HepG2 (cell line): ENCODE measurements around the gene ITGB1. TPM values are rescaled to one million over a fixed set of nuclear protein-coding genes. Genes with fewer than 3 reads are reported as not detected.
A peak's percentile ranks its signal among the peaks of the same experiment; 100 is the strongest.

Experiments
- ATAC-seq: fragments of 200-7000 bp; cut with Tn5 transposase; 3 replicates; pipeline ENCODE4 v1.9.1; 2020; ENCODE audit warnings: mild to moderate bottlenecking, moderate library complexity
- BruUV-seq: library from RNA; stranded (reverse); fragments of 400-500 nt; replicated peaks from 2 replicates; lab custom pipeline; 2021; lab: Mats Ljungman, UMichigan
- CTCF ChIA-PET: fragments of 300-600 bp; formaldehyde crosslinking; extraction: SDS; loops from one replicate; lab custom pipeline; 2021; ENCODE audit warnings: low total read pairs, inconsistent platforms, low intra/inter-chr PET ratio; lab: Yijun Ruan, JAX
- POLR2A ChIA-PET: fragments of 350-600 bp; sonication (Branson Sonifier 250); formaldehyde crosslinking; loops from one replicate; lab custom pipeline; 2020; ENCODE audit warnings: antibody characterized with exemption, inconsistent platforms; lab: Yijun Ruan, JAX
- DNase-seq: peaks from one replicate; pipeline ENCODE4 v3.0.0-alpha.2; 2015; ENCODE audit warnings: low spot score
- FAIRE-seq: peaks from 3 replicates; lab custom pipeline; 2011; peaks lifted over from hg19 to GRCh38; lab: Jason Lieb, UNC
- H2AFZ ChIP-seq: one replicate; pipeline ENCODE4 v1.6.1; 2011; ENCODE audit warnings: low read length, inconsistent platforms
- H3K27ac ChIP-seq: fragments of 300-600 bp; 3 replicates; pipeline ENCODE4 v1.8.0; 2011; ENCODE audit warnings: mixed run types, mild to moderate bottlenecking, mixed read lengths, low read length, inconsistent platforms; ENCODE audit not compliant: insufficient read depth; ENCODE audit errors: extremely low read length
- H3K27me3 ChIP-seq, 2 experiments: fragments of 200-600 bp in 1 of 2; 2 replicates in 1 of 2; 3 replicates in 1 of 2; pipeline versions ENCODE4 v1.6.0 to v1.8.0; 2011; ENCODE audit warnings: low read length in 2 of 2, mild to moderate bottlenecking in 2 of 2, moderate library complexity in 2 of 2, inconsistent platforms in 1 of 2; ENCODE audit not compliant: insufficient read depth in 2 of 2, control insufficient read depth in 1 of 2
- H3K36me3 ChIP-seq, 2 experiments: fragments of 200-600 bp in 1 of 2; replicated peaks in 1 of 2; 2 replicates in 1 of 2; 3 replicates in 1 of 2; pipeline versions ENCODE4 v1.5.1 to v1.8.0; 2011; ENCODE audit warnings: low read length in 2 of 2, inconsistent platforms in 1 of 2; ENCODE audit not compliant: insufficient read depth in 2 of 2, control insufficient read depth in 1 of 2
- H3K4me1 ChIP-seq: 2 replicates; pipeline ENCODE4 v1.5.1; 2012; ENCODE audit warnings: low read length, inconsistent platforms; ENCODE audit not compliant: insufficient read depth
- H3K4me2 ChIP-seq: 2 replicates; pipeline ENCODE4 v1.6.0; 2011; ENCODE audit warnings: low read depth, low read length, inconsistent platforms
- H3K4me3 ChIP-seq, 3 experiments: fragments of 200-600 bp in 1 of 3; sonication (generic), shearing (Covaris generic) in 1 of 3; replicated peaks in 1 of 3; 2 replicates each; pipeline ENCODE4 v1.5.1; 2011 to 2016; ENCODE audit warnings: low read length in 3 of 3, inconsistent platforms in 2 of 3, low read depth in 2 of 3, mild to moderate bottlenecking in 2 of 3, control low read depth in 1 of 3, mixed read lengths in 1 of 3; ENCODE audit not compliant: insufficient read depth in 1 of 3
- H3K79me2 ChIP-seq: one replicate; pipeline ENCODE4 v1.6.1; 2011; ENCODE audit warnings: low read length, inconsistent platforms; ENCODE audit not compliant: insufficient read depth
- H3K9ac ChIP-seq: 2 replicates; pipeline ENCODE4 v1.6.0; 2011; ENCODE audit warnings: mild to moderate bottlenecking, low read depth, low read length, inconsistent platforms; ENCODE audit not compliant: insufficient read depth
- H3K9me3 ChIP-seq: 2 replicates; pipeline ENCODE4 v1.5.1; 2012; ENCODE audit warnings: mild to moderate bottlenecking, low read length
- H4K20me1 ChIP-seq: 2 replicates; pipeline ENCODE4 v1.6.0; 2011; ENCODE audit warnings: inconsistent platforms, mild to moderate bottlenecking, low read length, moderate library complexity; ENCODE audit not compliant: insufficient read depth
- ATF4 ChIP-seq, 2 experiments: fragments of 450-650 bp in 1 of 2; sonication (generic) in 1 of 2; formaldehyde crosslinking; IDR thresholded peaks; 2 replicates each; pipeline versions ENCODE4 v1.5.0 to v1.8.0; 2020 to 2022; ENCODE audit warnings: mild to moderate bottlenecking in 1 of 2, missing genetic modification reagents in 1 of 2
- CEBPB ChIP-seq: IDR thresholded peaks from 2 replicates; pipeline ENCODE4 v1.6.1; 2011; ENCODE audit warnings: low read depth, low read length, improper control_type of control experiment, borderline replicate concordance
- KDM2A ChIP-seq: sonication (generic); formaldehyde crosslinking; IDR thresholded peaks from 2 replicates; pipeline ENCODE4 v1.4.0; 2020; ENCODE audit warnings: low read depth, missing genetic modification reagents, borderline replicate concordance
- NCOA1 ChIP-seq: sonication (generic); formaldehyde crosslinking; IDR thresholded peaks from 2 replicates; pipeline ENCODE4 v1.9.0; 2021; ENCODE audit warnings: missing genetic modification reagents
- PTBP1 ChIP-seq: fragments of 200-400 bp; formaldehyde crosslinking; IDR thresholded peaks from 2 replicates; pipeline ENCODE4 v1.6.1; 2018; ENCODE audit warnings: low read length, low read depth; ENCODE audit not compliant: poor library complexity, severe bottlenecking
- RXRA ChIP-seq: sonication (generic); formaldehyde crosslinking; IDR thresholded peaks from 2 replicates; pipeline ENCODE4 v1.5.1; 2020; ENCODE audit warnings: missing genetic modification reagents
- ZFP36L1 ChIP-seq: sonication (generic); formaldehyde crosslinking; IDR thresholded peaks from 2 replicates; pipeline ENCODE4 v1.8.0; 2022; ENCODE audit warnings: mild to moderate bottlenecking, missing genetic modification reagents, moderate library complexity
- ZNF225 ChIP-seq: sonication (generic); formaldehyde crosslinking; IDR thresholded peaks from 2 replicates; pipeline ENCODE4 v1.4.0; 2020; ENCODE audit warnings: mild to moderate bottlenecking, missing genetic modification reagents
- ZNF230 ChIP-seq: sonication (generic); formaldehyde crosslinking; IDR thresholded peaks from 2 replicates; pipeline ENCODE4 v1.4.0; 2020; ENCODE audit warnings: mild to moderate bottlenecking, missing genetic modification reagents
- ZNF235 ChIP-seq: sonication (generic); formaldehyde crosslinking; IDR thresholded peaks from 2 replicates; pipeline ENCODE4 v1.8.1; 2023; ENCODE audit warnings: mild to moderate bottlenecking, missing genetic modification reagents, borderline replicate concordance
- ZNF24 ChIP-seq: fragments of 450-650 bp; IDR thresholded peaks from 2 replicates; pipeline ENCODE4 v1.6.1; 2017; ENCODE audit warnings: antibody characterized with exemption, mild to moderate bottlenecking
- ZNF766 ChIP-seq: sonication (generic); formaldehyde crosslinking; IDR thresholded peaks from 2 replicates; pipeline ENCODE4 v1.5.0; 2020; ENCODE audit warnings: missing genetic modification reagents, borderline replicate concordance
- WGBS: methylation state at CpG from one replicate; pipeline ENCODE4 v1.1.6; 2017; ENCODE audit warnings: low lambda C conversion rate; 5-methylcytosine and 5-hydroxymethylcytosine counted together
- in situ Hi-C: cut with HindIII; loops from 2 replicates; pipeline ENCODE4 v1.10.0; 2017; ENCODE audit warnings: low pct_unique_long_range_greater_than_20kb; ENCODE audit not compliant: extremely low pct_ligation_motif_present
- intact Hi-C: fragments of 100-400 bp; cut with micrococcal nuclease; formaldehyde crosslinking; loops from one replicate; pipeline ENCODE4 v1.10.0; 2022; ENCODE audit not compliant: unreplicated experiment
- polyA plus RNA-seq, 8 experiments: library from polyadenylated mRNA; depleted of rRNA in 3 of 8; stranded (reverse) in 7 of 8; unstranded in 1 of 8; fragments of >200 nt; fragmentation: Illumina TruSeq in 4 of 8; extraction: Trizol in 4 of 8; gene quantifications; 2 replicates each; pipeline versions ENCODE4 v1.2.1 to v1.2.3, GENCODE V29; 2011 to 2016; ENCODE audit warnings: low read depth in 4 of 8, missing spikeins in 1 of 8, mixed read lengths in 1 of 8; ENCODE audit not compliant: insufficient read depth in 1 of 8
- total RNA-seq, 5 experiments: library from RNA; depleted of rRNA; stranded (reverse); fragments of >200 nt; fragmentation: Illumina TruSeq; extraction: Trizol; gene quantifications; 2 replicates each; pipeline ENCODE4 v1.2.3, GENCODE V29; 2016; ENCODE audit warnings: low read depth in 1 of 5
- TF ChIP-seq, protein P1 (sequence below): sonication (generic); formaldehyde crosslinking; IDR thresholded peaks from 2 replicates; pipeline ENCODE4 v1.5.0; 2020; ENCODE audit warnings: mild to moderate bottlenecking, low read depth, missing genetic modification reagents, borderline replicate concordance
- TF ChIP-seq, protein P2 (sequence below), 2 experiments: sonication (generic) in 1 of 2; formaldehyde crosslinking in 1 of 2; IDR thresholded peaks; 2 replicates each; pipeline versions ENCODE4 v1.5.1 to v1.6.1; 2011 to 2020; ENCODE audit warnings: borderline replicate concordance in 1 of 2, low read depth in 1 of 2, low read length in 1 of 2, mild to moderate bottlenecking in 1 of 2, missing genetic modification reagents in 1 of 2, moderate library complexity in 1 of 2
- TF ChIP-seq, protein P3 (sequence below): sonication (generic); formaldehyde crosslinking; IDR thresholded peaks from 2 replicates; pipeline ENCODE4 v1.4.0; 2020; ENCODE audit warnings: missing genetic modification reagents
- TF ChIP-seq, protein P4 (sequence below): sonication (generic); formaldehyde crosslinking; IDR thresholded peaks from 2 replicates; pipeline ENCODE4 v1.4.0; 2020; ENCODE audit warnings: mild to moderate bottlenecking, missing genetic modification reagents
- TF ChIP-seq, protein P5 (sequence below): sonication (generic); formaldehyde crosslinking; IDR thresholded peaks from 2 replicates; pipeline ENCODE4 v1.4.0; 2020; ENCODE audit warnings: mild to moderate bottlenecking, missing genetic modification reagents

ITGB1 gene
- total and polyA plus RNA-seq, 2 of the 13 experiments (the other 11 are each of a cell fraction or from before 2014, with no cell fraction given): 190 to 204 TPM

DNA sequence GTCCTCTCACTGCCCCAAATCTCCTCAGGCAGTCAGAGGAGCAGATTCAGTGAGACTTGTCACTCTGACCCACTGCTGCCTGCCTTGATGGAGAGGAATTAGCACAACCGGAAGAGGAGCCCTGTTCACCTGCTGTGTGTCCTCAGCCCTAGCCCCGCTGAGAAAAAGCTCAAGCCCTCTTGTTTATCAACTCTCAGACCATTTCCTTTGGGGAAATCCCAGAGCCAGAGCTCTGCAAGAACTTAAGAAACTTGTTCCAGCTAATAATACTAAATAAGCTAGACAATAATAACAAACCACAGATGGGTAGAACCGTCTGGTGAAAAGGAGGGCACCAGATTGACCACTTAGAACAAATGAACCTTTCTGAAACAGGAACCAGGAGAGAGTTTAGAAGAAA, 37.7 kb upstream of the ITGB1 start:
- Histone ChIP-seq H3K4me2 (0 out of 2 replicates have a peak overlapping the region, but pooled peaks have one; percentile 23), H4K20me1 (no peaks in the 10 kb centered on the region), H3K79me2 (no peaks in the 10 kb centered on the region), H3K27ac (no peak overlapping the region), H3K9ac (no peak overlapping the region), H3K4me3 (no peak overlapping the region), H3K27me3 (no peaks in the 10 kb centered on the region), H3K9me3 (no peaks in the 10 kb centered on the region), H3K36me3 (no peaks in the 10 kb centered on the region), H3K4me1 (0 out of 2 replicates have a peak, but pooled peaks cover 6% of the 10 kb centered on the region), H2AFZ (peak overlapping the region; percentile 34)
- intact Hi-C loops (no loop called here), in situ Hi-C loops (no loop called here)
- POLR2A ChIA-PET: interaction anchor here (1.5 kb wide), 1 partner anchor 15 kb away, joined by 3 read pairs; no protein-coding TSS in a partner anchor
- no peak for DNase-seq
- 53% methylated on average over 3 of the region's 3 CpGs for WGBS
- CTCF ChIA-PET: no interaction called here
- ATAC-seq: no peak
- BruUV-seq: no TSS peak
- FAIRE-seq: no peak
- TF ChIP-seq, protein P1, sequence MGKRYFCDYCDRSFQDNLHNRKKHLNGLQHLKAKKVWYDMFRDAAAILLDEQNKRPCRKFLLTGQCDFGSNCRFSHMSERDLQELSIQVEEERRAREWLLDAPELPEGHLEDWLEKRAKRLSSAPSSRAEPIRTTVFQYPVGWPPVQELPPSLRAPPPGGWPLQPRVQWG (CRISPR knock-in tag): no peak
- TF ChIP-seq, protein P2, sequence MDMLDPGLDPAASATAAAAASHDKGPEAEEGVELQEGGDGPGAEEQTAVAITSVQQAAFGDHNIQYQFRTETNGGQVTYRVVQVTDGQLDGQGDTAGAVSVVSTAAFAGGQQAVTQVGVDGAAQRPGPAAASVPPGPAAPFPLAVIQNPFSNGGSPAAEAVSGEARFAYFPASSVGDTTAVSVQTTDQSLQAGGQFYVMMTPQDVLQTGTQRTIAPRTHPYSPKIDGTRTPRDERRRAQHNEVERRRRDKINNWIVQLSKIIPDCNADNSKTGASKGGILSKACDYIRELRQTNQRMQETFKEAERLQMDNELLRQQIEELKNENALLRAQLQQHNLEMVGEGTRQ (IDR thresholded peaks at IDR 0.05; ENCODE audit: low read depth, low read length): no peak
- TF ChIP-seq, protein P2 (CRISPR knock-in tag; IDR thresholded peaks at IDR 0.05; ENCODE audit: borderline replicate concordance): no peak
- TF ChIP-seq ZFP36L1 (CRISPR knock-in tag) (no peak), PTBP1 (no peak), CEBPB (no peak), ATF4 (CRISPR knock-in tag; IDR thresholded peaks at IDR 0.05) (no peak), NCOA1 (CRISPR knock-in tag) (no peak), ZNF235 (CRISPR knock-in tag) (no peak), RXRA (CRISPR knock-in tag) (no peak), ZNF225 (CRISPR knock-in tag) (no peak), ZNF24 (no peak), KDM2A (CRISPR knock-in tag) (no peak), ZNF230 (no peak), ZNF766 (CRISPR knock-in tag) (no peak)
- TF ChIP-seq, protein P3, sequence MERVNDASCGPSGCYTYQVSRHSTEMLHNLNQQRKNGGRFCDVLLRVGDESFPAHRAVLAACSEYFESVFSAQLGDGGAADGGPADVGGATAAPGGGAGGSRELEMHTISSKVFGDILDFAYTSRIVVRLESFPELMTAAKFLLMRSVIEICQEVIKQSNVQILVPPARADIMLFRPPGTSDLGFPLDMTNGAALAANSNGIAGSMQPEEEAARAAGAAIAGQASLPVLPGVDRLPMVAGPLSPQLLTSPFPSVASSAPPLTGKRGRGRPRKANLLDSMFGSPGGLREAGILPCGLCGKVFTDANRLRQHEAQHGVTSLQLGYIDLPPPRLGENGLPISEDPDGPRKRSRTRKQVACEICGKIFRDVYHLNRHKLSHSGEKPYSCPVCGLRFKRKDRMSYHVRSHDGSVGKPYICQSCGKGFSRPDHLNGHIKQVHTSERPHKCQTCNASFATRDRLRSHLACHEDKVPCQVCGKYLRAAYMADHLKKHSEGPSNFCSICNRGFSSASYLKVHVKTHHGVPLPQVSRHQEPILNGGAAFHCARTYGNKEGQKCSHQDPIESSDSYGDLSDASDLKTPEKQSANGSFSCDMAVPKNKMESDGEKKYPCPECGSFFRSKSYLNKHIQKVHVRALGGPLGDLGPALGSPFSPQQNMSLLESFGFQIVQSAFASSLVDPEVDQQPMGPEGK (CRISPR knock-in tag): no peak
- TF ChIP-seq, protein P4, sequence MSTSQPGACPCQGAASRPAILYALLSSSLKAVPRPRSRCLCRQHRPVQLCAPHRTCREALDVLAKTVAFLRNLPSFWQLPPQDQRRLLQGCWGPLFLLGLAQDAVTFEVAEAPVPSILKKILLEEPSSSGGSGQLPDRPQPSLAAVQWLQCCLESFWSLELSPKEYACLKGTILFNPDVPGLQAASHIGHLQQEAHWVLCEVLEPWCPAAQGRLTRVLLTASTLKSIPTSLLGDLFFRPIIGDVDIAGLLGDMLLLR: no peak
- TF ChIP-seq, protein P5, sequence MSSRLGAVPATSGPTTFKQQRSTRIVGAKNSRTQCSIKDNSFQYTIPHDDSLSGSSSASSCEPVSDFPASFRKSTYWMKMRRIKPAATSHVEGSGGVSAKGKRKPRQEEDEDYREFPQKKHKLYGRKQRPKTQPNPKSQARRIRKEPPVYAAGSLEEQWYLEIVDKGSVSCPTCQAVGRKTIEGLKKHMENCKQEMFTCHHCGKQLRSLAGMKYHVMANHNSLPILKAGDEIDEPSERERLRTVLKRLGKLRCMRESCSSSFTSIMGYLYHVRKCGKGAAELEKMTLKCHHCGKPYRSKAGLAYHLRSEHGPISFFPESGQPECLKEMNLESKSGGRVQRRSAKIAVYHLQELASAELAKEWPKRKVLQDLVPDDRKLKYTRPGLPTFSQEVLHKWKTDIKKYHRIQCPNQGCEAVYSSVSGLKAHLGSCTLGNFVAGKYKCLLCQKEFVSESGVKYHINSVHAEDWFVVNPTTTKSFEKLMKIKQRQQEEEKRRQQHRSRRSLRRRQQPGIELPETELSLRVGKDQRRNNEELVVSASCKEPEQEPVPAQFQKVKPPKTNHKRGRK: no peak
